Measurements from ENCODE around the gene CIRBP. TPM values are rescaled to one million over a fixed set of nuclear protein-coding genes. Genes with fewer than 3 reads are reported as not detected.
A peak's percentile ranks its signal among the peaks of the same experiment; 100 is the strongest.

Gene CIRBP
- total RNA-seq, 2 experiments from 2014 or later: 167 to 183 TPM

DNA sequence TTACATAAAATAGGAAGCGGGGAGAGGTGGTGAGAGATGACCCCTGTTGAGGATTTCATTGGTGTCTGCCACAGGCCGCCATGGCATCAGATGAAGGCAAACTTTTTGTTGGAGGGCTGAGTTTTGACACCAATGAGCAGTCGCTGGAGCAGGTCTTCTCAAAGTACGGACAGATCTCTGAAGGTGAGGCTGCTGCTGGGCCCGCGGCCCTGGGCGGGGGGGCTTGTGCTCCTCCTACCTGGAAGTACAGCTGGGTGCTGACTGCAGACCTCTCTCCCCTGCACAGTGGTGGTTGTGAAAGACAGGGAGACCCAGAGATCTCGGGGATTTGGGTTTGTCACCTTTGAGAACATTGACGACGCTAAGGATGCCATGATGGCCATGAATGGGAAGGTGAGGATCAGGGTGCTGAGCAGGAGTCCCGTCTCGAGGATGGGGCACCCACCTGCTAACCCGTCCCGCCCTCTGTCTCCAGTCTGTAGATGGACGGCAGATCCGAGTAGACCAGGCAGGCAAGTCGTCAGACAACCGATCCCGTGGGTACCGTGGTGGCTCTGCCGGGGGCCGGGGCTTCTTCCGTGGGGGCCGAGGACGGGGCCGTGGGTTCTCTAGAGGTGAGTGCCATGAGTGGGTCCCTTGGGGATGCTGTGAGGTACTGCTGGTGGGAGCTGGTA lies 1.9 kb downstream of the CIRBP start:
- intact Hi-C loops (cut with micrococcal nuclease): loop anchor here (10.0 kb wide), 1 partner anchor 324 kb away; the partner anchor contains the start of gene MBD3
- H3K9me3 Mint-ChIP-seq: no peaks in the 10 kb centered on the region
- H3K27me3 Mint-ChIP-seq (ENCODE audit: low read depth): no peaks in the 10 kb centered on the region
- CTCF ChIA-PET: interaction anchor here (3.7 kb wide), 1 partner anchor 27 kb away, joined by 25 read pairs; no protein-coding TSS in a partner anchor
- DNase-seq: no peak
- peak overlapping the region; percentile 83 for H3K27ac Mint-ChIP-seq
- H3K4me3 Mint-ChIP-seq: peak overlapping the region; percentile 87
- peaks cover 60% of the 10 kb centered on the region for H3K4me1 Mint-ChIP-seq (ENCODE audit: low read depth)
- peaks cover 42% of the 10 kb centered on the region for H3K36me3 Mint-ChIP-seq (ENCODE audit: low read depth)

DNA sequence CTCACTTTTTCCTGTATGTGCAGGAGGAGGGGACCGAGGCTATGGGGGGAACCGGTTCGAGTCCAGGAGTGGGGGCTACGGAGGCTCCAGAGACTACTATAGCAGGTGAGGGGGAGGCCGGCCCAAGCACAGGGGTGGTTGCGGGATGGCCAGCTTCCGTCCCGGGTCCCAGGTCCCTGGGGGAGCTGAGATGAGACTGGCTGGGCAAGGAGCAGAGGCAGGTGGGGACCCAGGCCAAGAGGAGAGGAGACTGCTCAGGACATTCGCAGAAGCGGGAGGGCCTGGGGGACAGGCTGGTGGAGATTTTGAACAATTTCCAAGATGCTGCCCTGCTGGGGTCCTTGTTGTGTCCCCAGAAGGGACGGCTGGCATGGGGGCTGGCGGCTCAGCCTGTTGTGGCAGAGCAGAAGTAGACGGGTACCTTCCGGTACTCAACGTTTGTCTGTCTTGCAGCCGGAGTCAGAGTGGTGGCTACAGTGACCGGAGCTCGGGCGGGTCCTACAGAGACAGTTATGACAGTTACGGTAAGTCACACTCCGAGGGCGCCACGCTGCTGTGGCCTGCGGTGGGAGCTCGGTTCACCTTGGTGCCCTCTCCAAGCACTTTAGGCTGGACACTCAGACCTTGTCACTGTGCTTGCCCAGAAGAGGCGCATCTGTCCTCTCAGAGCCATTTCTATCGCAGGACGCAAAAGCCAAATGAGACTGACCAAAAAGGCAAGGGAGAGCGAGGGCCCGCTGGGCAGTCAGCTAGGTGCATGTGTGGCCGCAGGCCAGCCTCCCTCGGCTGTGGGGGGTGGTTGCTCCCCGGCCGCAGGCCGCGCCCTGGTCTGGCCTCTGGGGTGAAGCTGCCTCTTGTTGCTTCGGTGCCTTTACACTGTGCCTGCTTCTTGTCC lies 2.6 kb downstream of the CIRBP start:
- intact Hi-C loops (cut with micrococcal nuclease): loop anchor here (10.0 kb wide), 1 partner anchor 323 kb away; the partner anchor contains the start of gene MBD3
- Mint-ChIP-seq H3K27me3 (ENCODE audit: low read depth) (no peaks in the 10 kb centered on the region), H3K4me1 (ENCODE audit: low read depth) (peaks cover 61% of the 10 kb centered on the region), H3K27ac (peak overlapping the region; percentile 83), H3K4me3 (peak overlapping the region; percentile 87), H3K9me3 (no peaks in the 10 kb centered on the region), H3K36me3 (ENCODE audit: low read depth) (peaks cover 46% of the 10 kb centered on the region)
- no peak for DNase-seq
- CTCF ChIA-PET: interaction anchor here (3.7 kb wide), 1 partner anchor 28 kb away, joined by 25 read pairs; no protein-coding TSS in a partner anchor

DNA sequence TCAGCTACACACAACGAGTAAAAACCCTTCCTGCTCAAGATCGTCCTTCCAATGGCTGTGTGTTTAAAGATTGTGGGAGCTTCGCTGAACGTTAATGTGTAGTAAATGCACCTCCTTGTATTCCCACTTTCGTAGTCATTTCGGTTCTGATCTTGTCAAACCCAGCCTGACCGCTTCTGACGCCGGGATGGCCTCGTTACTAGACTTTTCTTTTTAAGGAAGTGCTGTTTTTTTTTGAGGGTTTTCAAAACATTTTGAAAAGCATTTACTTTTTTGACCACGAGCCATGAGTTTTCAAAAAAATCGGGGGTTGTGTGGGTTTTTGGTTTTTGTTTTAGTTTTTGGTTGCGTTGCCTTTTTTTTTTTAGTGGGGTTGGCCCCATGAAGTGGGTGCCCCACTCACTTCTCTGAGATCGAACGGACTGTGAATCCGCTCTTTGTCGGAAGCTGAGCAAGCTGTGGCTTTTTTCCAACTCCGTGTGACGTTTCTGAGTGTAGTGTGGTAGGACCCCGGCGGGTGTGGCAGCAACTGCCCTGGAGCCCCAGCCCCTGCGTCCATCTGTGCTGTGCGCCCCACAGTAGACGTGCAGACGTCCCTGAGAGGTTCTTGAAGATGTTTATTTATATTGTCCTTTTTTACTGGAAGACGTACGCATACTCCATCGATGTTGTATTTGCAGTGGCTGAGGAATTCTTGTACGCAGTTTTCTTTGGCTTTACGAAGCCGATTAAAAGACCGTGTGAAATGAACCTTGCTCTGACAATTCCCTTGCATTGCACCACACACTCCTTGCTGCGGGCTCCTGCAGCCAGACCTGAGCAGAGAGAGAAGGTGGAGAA lies 3.5 kb downstream of the CIRBP start:
- H3K9me3 Mint-ChIP-seq: no peaks in the 10 kb centered on the region
- peak overlapping the region; percentile 32 for H3K4me3 Mint-ChIP-seq
- H3K27me3 Mint-ChIP-seq (ENCODE audit: low read depth): no peaks in the 10 kb centered on the region
- peaks cover 59% of the 10 kb centered on the region for H3K4me1 Mint-ChIP-seq (ENCODE audit: low read depth)
- H3K27ac Mint-ChIP-seq: peak overlapping the region; percentile 70
- DNase-seq: no peak
- H3K36me3 Mint-ChIP-seq (ENCODE audit: low read depth): peaks cover 48% of the 10 kb centered on the region
- CTCF ChIA-PET: interaction anchor here (3.7 kb wide), 1 partner anchor 29 kb away, joined by 25 read pairs; no protein-coding TSS in a partner anchor
- intact Hi-C loops (cut with micrococcal nuclease): loop anchor here (10.0 kb wide), 1 partner anchor 322 kb away; the partner anchor contains the start of gene MBD3

DNA sequence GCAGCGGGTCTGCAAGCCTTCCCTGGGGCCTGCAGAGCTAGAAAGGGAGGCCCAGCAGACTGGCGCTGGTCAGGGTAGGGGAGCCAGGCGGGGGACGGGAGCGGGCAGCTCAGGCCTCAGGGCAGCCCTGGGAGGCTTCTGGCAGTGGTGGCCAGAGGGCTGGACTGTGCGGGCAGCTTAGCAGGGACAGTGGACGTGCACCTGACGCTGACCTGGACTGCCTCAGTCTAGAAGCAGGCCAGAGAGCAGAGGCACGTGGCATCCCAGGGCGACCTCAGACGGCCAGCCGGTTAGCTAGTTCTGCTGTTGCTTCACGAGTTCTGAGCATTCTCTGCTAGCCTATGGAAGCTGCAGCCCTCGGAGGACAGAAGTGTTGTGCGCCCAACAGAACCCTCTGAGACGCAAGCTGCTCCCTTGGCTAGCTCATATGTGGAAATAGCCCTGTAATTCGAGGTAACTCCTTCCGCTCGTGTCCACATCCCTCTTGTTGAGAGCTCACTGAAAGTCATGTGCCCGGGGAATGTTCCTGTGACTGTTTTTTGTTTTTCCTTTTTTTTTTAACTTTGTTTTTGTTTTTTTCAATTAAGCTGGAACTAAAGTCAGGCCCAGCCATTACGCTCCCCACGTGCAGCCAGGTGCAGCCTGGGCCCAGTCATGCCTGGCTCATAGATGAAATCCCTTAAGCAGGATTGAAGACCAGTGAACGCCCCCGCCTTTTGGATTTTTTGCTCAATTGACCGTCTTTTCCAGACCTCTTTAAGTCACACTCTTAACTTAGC lies 4.3 kb downstream of the CIRBP start:
- no peaks in the 10 kb centered on the region for H3K27me3 Mint-ChIP-seq (ENCODE audit: low read depth)
- intact Hi-C loops (cut with micrococcal nuclease): loop anchor here (10.0 kb wide), 1 partner anchor 321 kb away; the partner anchor contains the start of gene MBD3
- CTCF ChIA-PET: interaction anchor here (3.7 kb wide), 1 partner anchor 29 kb away, joined by 25 read pairs; no protein-coding TSS in a partner anchor
- H3K36me3 Mint-ChIP-seq (ENCODE audit: low read depth): peaks cover 53% of the 10 kb centered on the region
- peaks cover 57% of the 10 kb centered on the region for H3K4me1 Mint-ChIP-seq (ENCODE audit: low read depth)
- peak overlapping the region; percentile 42 for H3K4me3 Mint-ChIP-seq
- H3K9me3 Mint-ChIP-seq: no peaks in the 10 kb centered on the region
- peak overlapping the region; percentile 70 for H3K27ac Mint-ChIP-seq
- DNase-seq: no peak

DNA sequence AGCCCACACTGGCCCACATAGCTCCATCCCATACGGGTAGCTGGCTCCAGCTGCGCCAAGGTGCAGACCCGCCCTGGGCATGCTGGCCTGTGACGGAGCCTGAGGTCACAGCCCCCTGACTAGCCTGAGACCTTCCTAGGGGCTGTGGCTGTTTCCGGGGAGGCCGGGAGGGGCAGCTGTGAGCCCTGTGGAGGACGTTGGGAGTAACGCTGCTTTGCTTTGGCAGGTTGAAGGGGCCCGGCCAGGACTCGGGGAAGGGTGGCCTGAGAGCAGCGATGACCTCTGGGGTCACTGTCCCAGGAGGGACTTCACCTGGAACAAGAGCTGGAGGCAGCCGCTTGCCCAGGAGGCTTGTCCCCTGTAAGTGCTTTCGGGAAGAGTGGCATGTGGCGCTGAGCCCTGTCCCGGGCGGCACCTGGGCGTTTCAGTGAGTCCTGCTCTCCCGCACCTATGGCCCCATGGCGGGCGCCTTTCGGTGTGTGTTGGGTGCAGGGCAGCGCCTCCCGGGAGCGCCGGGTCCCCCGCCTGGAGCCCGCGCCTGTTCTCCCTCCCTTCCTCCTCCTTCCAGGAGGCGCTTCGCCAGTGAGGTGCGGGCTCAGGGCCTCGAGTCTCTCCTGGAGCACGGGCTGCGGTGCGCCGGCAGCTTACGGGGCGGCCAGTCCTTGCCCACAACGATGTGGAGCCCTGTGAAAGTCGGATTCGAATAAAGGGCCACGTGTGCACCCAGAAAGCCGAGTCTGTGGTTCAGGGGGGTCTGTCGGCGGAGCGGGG lies 5.1 kb downstream of the CIRBP start:
- CTCF ChIA-PET: interaction anchor here (3.7 kb wide), 1 partner anchor 30 kb away, joined by 25 read pairs; no protein-coding TSS in a partner anchor
- DNase-seq: no peak
- Mint-ChIP-seq H3K36me3 (ENCODE audit: low read depth) (peaks cover 59% of the 10 kb centered on the region), H3K4me1 (ENCODE audit: low read depth) (peaks cover 53% of the 10 kb centered on the region), H3K27me3 (ENCODE audit: low read depth) (no peaks in the 10 kb centered on the region), H3K27ac (peak overlapping the region; percentile 73), H3K9me3 (no peaks in the 10 kb centered on the region), H3K4me3 (peak overlapping the region; percentile 71)
- intact Hi-C loops (cut with micrococcal nuclease): loop anchor here (10.0 kb wide), 1 partner anchor 321 kb away; the partner anchor contains the start of gene MBD3

DNA sequence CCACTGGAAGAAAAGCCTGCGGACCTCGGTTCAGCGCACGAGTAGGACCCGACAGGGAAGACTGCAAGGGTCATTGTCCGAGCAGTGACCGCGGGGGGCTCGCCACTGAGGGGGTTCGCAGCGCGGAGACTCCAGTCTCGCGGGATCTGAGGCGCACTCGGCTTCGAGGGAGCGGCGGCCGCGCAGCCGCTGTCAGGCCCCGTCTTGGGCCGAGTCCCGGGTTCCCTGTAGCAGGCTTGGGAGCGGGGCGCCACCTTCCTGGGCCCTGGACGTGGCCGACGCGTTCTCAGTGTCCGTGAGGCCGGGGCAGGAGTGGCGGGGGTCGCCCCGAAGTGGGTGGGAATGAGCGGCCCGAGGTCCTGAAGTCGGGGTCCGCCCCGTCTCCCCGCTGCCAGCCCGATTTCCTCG lies 5.7 kb downstream of the CIRBP start:
- CTCF ChIA-PET: interaction anchor here (0.9 to 1.6 kb wide), 2 partner anchors 8 to 31 kb away, joined by 4 to 8 read pairs; no protein-coding TSS in a partner anchor
- Mint-ChIP-seq H3K36me3 (ENCODE audit: low read depth) (peaks cover 61% of the 10 kb centered on the region), H3K27me3 (ENCODE audit: low read depth) (no peaks in the 10 kb centered on the region), H3K9me3 (no peaks in the 10 kb centered on the region), H3K4me3 (peak overlapping the region; percentile 71), H3K27ac (peak overlapping the region; percentile 73), H3K4me1 (ENCODE audit: low read depth) (peaks cover 57% of the 10 kb centered on the region)
- intact Hi-C loops (cut with micrococcal nuclease): loop anchor here (1.0 to 10.0 kb wide), 6 partner anchors 82 to 320 kb away; partner anchors contain the start of genes ADAMTSL5, DAZAP1, MBD3 and NDUFS7
- DNase-seq: no peak

DNA sequence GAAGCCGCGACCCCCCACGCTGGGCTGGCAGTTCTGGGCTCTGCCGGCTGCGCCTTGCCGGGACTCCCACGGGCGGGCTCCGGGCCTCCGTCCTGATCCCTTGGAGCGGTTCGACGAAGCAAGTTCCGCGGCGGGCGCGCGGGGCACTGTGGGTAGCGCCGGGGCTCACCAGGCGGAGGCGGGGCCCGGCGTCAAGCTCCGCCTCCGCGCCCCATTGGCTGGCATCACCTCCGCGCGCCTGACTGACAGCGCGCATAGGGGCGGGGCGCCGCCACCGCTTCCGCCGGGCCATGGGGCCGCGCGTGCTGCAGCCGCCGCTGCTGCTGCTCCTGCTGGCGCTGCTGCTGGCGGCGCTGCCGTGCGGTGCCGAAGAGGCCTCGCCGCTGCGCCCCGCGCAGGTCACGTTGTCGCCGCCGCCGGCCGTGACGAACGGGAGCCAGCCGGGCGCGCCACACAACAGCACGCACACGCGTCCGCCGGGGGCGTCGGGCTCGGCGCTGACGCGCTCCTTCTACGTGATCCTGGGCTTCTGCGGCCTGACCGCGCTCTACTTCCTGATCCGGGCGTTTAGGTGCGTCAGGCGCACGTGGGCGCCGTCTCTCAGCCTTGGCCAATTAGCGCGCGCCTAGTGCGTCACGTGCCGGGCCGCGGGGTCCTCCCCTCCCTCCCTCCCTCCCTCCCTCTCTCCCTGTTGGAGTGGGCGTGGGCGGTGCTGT lies 6.3 kb downstream of the CIRBP start, which contains the start of gene FAM174C:
Gene FAM174C, plus strand, starts transcription at position 271 of the 716 bp plus-strand sequence. Its CDS starts 20 bp downstream, at position 291.
- H3K27me3 Mint-ChIP-seq (ENCODE audit: low read depth): no peaks in the 10 kb centered on the region
- peak within 1 kb of the TSS; percentile 94 for H3K27ac Mint-ChIP-seq
- CTCF ChIA-PET: interaction anchor here (0.9 to 1.6 kb wide), 2 partner anchors 9 to 31 kb away, joined by 4 to 8 read pairs; no protein-coding TSS in a partner anchor
- intact Hi-C loops (cut with micrococcal nuclease): loop anchor here (1.0 to 10.0 kb wide), 6 partner anchors 82 to 319 kb away; partner anchors contain the start of genes ADAMTSL5, DAZAP1, MBD3 and NDUFS7
- peaks cover 58% of the 10 kb centered on the region for H3K36me3 Mint-ChIP-seq (ENCODE audit: low read depth)
- peaks cover 55% of the 10 kb centered on the region for H3K4me1 Mint-ChIP-seq (ENCODE audit: low read depth)
- peak within 1 kb of the TSS; percentile 87 for H3K4me3 Mint-ChIP-seq
- no peaks in the 10 kb centered on the region for H3K9me3 Mint-ChIP-seq
- peak; percentile 96 for DNase-seq

DNA sequence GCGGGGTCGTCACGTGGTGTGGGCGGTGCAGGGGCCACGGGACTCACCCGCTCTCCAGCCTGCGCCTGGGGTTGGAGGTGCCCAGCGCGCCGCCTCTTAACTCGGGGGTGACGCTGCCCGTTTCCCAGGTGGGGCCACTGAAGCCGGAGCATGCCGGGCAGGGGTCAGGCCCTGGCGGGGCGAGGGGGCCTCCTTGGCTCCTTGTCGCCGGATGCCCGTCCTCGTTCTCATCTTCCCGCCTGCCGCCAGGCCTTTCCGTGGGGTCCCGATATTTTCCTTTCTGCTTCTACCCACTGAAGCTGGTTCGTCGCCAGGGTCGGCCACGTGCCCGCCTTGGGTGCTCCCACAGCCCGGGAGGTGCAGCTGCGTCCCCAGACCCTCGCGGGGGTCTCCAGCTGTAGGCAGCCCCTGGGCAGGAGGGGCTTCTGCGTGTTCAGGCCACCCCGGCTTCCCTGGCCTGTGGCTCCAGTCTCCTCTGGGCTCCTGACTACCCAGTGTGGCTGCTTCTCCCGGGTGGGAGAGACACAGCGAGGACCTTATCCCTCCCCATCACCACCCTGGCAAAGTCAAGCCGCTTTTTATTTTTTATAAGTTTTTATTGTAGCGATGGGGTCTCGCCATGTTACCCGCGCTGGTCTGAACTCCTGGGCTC lies 7.0 kb downstream of the CIRBP start:
- peak overlapping the region; percentile 94 for H3K27ac Mint-ChIP-seq
- no peak for DNase-seq
- peaks cover 49% of the 10 kb centered on the region for H3K4me1 Mint-ChIP-seq (ENCODE audit: low read depth)

DNA sequence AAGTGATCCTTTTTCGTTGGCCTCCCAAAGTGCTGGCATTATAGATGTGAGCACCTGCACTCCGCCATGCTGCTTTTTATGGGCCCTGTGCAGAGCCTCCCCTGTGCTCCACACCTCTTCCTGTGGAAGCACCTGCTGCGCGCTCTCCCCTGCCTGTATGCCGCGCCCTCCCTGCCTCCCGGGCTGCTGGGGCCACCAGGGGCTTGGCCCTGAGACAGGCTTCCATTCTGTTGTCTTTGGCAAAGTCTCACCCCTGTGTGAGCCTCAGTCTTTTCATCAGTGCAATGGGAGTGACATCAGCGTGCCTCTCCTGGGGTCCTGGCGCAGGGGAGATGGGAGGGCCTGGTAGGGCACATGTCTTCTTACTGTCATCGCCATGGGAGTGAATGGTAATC lies 7.5 kb downstream of the CIRBP start:
- Mint-ChIP-seq H3K36me3 (ENCODE audit: low read depth) (peaks cover 47% of the 10 kb centered on the region), H3K9me3 (no peaks in the 10 kb centered on the region), H3K4me3 (peak overlapping the region; percentile 87), H3K27me3 (ENCODE audit: low read depth) (no peaks in the 10 kb centered on the region), H3K4me1 (ENCODE audit: low read depth) (peaks cover 44% of the 10 kb centered on the region), H3K27ac (peak overlapping the region; percentile 94)
- intact Hi-C loops (cut with micrococcal nuclease): loop anchor here (2.0 to 10.0 kb wide), 4 partner anchors 81 to 318 kb away; partner anchors contain the start of genes ADAMTSL5 and MBD3
- CTCF ChIA-PET: no interaction called here
- DNase-seq: peak; percentile 39

More for the DNA sequence above, 7.0 kb downstream of the CIRBP start:
- CTCF ChIA-PET: interaction anchor here (1.6 kb wide), 1 partner anchor 32 kb away, joined by 8 read pairs; no protein-coding TSS in a partner anchor
- Mint-ChIP-seq H3K27me3 (ENCODE audit: low read depth) (no peaks in the 10 kb centered on the region), H3K36me3 (ENCODE audit: low read depth) (peaks cover 52% of the 10 kb centered on the region), H3K9me3 (no peaks in the 10 kb centered on the region), H3K4me3 (peak overlapping the region; percentile 87)
- intact Hi-C loops (cut with micrococcal nuclease): loop anchor here (1.0 to 10.0 kb wide), 7 partner anchors 81 to 319 kb away; partner anchors contain the start of genes ADAMTSL5, DAZAP1, MBD3 and NDUFS7
